Stimulated activated CD8-positive, alpha-beta memory T cell treated with anti-CD3 and anti-CD28 coated beads, Interleukin-2, amount 100 ng/mL, for 48 hours (primary cell): Measurements from ENCODE around the gene HEG1.

ENCODE experiments used
- DNase-seq, 2 donors: peaks; one replicate each; pipeline ENCODE4 v3.0.0-alpha.2; 2020; ENCODE audit warnings: low read depth in 2 of 2

The HEG1 gene

DNA sequence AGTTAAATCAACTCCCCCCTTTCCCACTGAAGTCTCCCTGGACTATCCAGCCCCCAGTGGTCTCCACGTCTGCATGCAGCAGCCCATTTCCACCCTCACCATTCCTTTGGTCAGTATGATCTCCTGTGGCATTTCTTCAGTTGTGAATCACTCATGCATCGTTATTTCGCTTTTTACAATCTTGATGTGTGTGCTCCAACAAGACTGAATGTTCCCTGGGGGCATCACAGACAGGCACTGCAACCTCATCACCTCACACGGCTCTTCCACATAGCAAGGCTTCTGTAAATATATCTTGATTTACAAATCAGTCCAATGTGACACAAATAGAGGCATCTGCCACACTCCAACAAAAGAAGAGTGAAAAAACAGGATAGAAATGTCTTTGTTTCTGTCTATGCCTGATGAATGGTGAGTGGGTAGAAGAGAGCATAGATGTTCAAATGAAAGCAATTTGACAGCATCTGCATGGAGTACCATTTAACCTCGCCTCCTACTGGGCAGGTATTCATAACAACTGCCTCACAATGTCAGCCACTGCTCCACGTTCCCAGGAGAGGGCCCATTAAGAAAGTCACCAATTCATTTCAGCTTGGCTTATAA lies 5.2 kb downstream of the HEG1 start:
- DNase-seq = no peak

GRCh38 chr3:125048282-125048681 lies 7.5 kb downstream of the HEG1 start:
- no peak for DNase-seq

- DNase-seq = no peak
Observed at GRCh38 chr3:125045965-125046364, 9.8 kb downstream of the HEG1 start.

DNA sequence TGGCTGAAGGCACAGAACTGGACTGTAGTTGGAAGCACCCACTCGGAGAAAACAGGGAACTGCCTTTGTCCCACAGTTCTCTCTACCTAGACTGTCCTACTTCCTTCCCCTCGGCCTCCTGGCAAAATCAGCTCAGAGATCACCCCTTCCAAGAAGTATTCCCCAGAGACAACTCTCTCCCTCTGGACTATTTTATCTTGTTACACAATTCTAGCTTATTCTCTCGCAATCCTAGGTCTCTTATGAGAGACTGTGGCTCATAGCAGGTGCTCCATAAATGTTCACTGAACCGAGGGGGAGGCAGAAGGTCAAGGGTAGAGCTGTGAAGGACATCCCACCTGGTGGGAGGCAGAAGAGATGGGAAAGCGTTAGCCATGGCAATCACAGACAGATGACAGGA lies 10.6 kb downstream of the HEG1 start:
- DNase-seq = no peak

- DNase-seq = no peak
Observed at GRCh38 chr3:125043599-125044151, 12.1 kb downstream of the HEG1 start.

GRCh38 chr3:125042725-125043406 lies 12.9 kb downstream of the HEG1 start:
- no peak for DNase-seq

- DNase-seq = no peak
Observed at GRCh38 chr3:125039131-125040100, 16.4 kb downstream of the HEG1 start.

DNA sequence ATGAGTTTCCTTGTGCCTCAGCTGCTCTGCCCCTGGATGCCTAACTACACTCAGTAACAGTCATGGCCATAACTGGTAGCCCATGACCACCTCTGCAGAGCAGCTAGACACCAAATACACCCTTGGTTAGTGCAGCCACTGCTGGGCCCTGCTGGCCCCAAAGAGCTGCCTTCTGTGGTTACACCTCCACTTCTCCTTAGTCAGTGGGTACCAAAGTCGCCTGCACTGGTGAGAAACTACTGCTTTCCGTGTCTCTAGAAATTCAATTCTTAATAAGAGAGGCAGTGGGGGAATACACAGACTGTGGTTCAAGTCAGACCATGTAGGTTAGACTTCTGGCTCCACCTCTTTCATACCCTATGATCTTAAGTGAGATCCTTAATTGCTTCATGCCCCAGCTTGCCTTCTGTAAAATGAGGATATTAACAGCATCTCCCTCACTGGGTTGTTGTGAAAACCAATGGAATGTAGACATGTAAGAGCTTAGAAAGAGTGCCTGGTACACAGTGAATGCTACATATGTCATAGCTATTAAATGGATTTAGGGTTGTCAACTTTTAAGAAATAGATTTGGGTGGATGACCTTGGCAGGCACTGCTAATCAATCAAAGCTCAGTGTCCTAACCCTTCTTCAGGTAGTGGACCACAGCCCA lies 18.2 kb downstream of the HEG1 start:
- no peak for DNase-seq

- no peak for DNase-seq
Observed at GRCh38 chr3:125035217-125035616, 20.6 kb downstream of the HEG1 start.

DNA sequence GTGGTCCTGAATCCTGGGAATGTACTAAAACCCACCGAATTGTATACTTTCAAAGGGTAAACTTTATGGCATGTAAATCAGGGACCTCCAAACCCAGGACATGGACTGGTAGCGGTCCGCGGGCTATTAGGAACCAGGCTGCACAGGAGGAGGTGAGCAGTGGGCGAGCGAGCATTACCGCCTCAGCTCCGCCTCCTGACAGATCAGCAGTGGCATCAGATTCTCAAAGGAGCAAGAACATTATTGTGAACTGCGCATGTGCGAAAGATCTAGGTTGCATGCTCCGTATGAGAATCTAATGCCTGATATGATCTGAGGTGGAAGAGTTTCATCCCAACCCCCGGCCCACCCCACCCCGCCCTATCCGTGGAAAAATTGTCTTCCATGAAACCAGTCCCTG lies 22.2 kb downstream of the HEG1 start:
- DNase-seq = no peak

GRCh38 chr3:125033135-125033534 lies 22.7 kb downstream of the HEG1 start:
- DNase-seq = no peak

- DNase-seq = no peak
Observed at GRCh38 chr3:125032683-125033082, 23.1 kb downstream of the HEG1 start.

DNA sequence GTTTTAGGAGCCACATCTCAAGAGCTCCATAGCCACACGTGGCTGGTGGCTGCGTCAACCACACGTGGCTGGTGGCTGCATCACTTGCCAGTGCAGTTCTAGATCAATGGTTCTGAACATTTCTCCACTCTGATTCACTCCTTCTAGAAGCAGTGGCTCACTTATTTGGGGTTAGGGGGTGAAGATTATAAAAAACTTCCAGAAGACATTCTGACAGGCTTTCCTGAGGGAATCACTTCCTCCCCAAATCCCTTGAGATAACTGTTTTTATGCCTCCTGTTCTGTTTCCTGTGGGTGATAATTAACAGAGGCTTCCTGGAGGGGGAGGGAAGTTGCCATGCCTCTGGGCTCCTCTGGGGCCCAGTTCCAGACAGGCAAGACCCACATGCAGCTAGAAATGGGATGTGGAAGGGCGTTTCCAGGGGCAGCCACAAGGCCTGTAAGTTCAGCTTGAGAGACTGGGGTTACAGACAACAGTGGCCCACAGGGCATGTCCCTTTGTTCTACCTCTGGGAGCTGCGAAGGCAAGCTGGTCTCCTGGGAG lies 23.6 kb downstream of the HEG1 start:
- DNase-seq = no peak

DNA sequence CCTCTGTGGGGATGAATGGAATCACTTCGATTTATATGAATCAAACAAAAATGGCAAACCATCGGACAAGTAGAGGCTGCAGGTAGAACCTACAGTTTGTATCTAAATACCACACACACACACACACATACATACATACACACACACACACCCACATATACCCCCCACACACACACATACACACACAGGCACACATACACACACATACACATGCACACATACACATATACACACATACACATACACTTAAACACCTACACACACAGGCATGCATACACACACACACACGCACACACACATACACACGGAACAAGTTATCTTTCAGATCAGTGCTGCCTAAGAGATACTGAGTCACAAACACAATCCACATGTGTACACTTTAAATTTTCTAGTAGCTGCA lies 24.3 kb downstream of the HEG1 start:
- DNase-seq = no peak

GRCh38 chr3:125028657-125029056 lies 27.1 kb downstream of the HEG1 start:
- DNase-seq = no peak

DNA sequence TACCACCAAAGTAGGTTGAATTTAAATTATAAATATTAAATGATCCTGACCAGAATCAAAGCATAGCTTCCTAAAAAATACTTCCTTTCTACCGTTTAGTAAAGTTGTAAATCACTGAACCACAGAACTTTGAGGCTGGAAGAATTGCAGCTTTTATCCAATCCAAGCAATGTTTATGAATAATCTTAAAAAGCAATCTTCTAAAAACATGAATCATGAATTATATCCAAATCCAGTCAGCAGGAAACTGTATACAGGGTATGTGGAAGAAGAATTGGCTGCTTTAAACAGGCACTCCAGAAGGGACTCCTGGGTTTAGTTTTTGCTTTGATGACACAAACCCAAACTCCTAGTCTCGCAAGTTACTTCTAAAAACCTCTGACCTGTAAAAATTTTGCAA lies 30.2 kb downstream of the HEG1 start:
- no peak for DNase-seq

GRCh38 chr3:125024817-125025216 lies 31.0 kb downstream of the HEG1 start:
- no peak for DNase-seq

DNA sequence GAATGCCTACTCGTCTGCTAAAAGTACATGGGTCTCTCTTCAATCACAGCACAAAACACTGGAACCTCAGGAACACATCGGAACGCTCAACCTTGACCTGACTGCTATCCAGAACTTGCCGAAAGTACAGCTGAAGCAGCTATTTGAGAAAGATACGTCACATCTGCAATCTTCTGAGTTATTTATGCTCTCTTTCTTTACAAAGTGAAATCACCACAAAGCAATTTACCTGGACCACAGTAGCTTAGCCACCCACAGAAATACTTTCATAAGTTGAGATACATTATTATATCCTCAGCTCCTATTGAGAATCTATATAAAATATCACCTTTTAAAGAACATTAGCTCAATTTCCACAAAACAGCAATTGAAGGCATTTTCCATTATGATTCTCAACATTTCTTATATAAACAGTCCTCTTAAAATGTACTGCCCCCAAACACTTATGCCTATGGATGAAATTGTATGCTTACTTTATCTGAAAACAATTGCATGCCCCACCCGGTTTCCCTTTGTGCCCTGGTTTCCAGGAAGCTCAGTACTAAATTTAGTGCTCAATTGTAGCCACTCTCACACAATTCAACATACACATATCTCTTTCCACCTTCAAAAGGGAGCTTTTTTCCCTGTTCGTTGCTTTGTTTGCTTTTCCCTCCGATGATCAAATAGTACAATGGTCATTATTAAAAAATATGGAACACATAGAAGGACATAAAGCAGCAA lies 31.8 kb downstream of the HEG1 start:
- DNase-seq = no peak

DNA sequence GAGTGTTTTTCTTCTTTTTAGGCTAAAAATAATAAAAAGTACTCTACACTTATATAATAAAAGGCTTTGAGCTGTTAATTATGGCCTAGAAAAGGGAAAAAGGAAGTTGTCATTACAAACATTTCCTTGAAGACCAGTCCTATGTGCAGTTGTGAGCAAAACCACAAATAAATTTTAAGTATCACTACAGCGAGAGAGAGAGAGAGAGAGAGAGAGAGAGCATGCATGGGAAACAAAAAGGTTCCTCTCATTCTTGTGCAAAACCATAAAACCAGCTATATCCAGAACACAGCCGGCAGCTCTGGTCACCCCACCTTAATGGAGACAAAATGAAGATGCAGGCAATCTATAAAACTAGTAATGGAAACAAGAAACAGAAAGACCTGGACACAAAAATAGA lies 33.6 kb downstream of the HEG1 start:
- DNase-seq = no peak

GRCh38 chr3:125019271-125019670 lies 36.5 kb downstream of the HEG1 start:
- DNase-seq = no peak

DNA sequence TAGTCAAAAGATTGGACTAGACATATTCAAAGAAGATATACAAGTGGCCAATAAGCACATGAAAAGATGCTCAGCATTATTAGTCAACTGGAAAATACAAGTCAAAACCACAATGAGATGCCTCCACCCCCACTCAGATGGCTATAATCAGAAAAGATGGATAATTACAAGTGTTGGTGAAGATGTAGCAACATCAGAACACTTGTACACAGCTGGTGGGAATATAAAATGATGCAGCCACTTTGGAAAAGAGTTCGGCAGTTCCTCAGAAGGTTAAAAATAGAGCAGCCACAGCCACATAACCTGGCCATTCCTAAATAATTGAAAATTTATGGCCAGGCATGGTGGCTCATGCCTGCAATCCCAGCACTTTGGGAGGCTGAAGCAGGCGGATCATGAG lies 38.4 kb downstream of the HEG1 start:
- no peak for DNase-seq
